NCI-H1436 (cell line): ENCODE data around the gene ITGA3.
A peak's percentile ranks its signal among the peaks of the same experiment; 100 is the strongest.

Experiments used
- DNase-seq: peaks from one replicate; lab custom pipeline; 2025; lab: John Stamatoyannopoulos, UW

ITGA3 gene

GRCh38 chr17:50055426-50056216 lies at the start of gene ITGA3:
ITGA3 (plus strand) TSS chr17:50056110; CDS start chr17:50056440, 330 bp downstream.
- DNase-seq, result peak; percentile 95

- no peak for DNase-seq
Observed at GRCh38 chr17:50009282-50009681, 46.6 kb upstream of the ITGA3 start.

- DNase-seq, result no peak
Observed at GRCh38 chr17:50013079-50013478, 42.8 kb upstream of the ITGA3 start.

GRCh38 chr17:50014471-50015088 lies 41.3 kb upstream of the ITGA3 start:
- no peak for DNase-seq

GRCh38 chr17:50015146-50015545 lies 40.8 kb upstream of the ITGA3 start:
- no peak for DNase-seq

- no peak for DNase-seq
Observed at GRCh38 chr17:50018909-50019308, 37.0 kb upstream of the ITGA3 start.

GRCh38 chr17:50020841-50021599 lies 34.9 kb upstream of the ITGA3 start:
- no peak for DNase-seq

- no peak for DNase-seq
Observed at GRCh38 chr17:50021681-50022370, 34.1 kb upstream of the ITGA3 start.

GRCh38 chr17:50022463-50023130 lies 33.3 kb upstream of the ITGA3 start:
- no peak for DNase-seq

- DNase-seq, result no peak
Observed at GRCh38 chr17:50023520-50023919, 32.4 kb upstream of the ITGA3 start.

- no peak for DNase-seq
Observed at GRCh38 chr17:50024808-50025207, 31.1 kb upstream of the ITGA3 start.

- DNase-seq, result no peak
Observed at GRCh38 chr17:50026046-50026675, 29.7 kb upstream of the ITGA3 start.

GRCh38 chr17:50026837-50027171 lies 29.1 kb upstream of the ITGA3 start:
- peak; percentile 77 for DNase-seq

- no peak for DNase-seq
Observed at GRCh38 chr17:50027172-50027880, 28.6 kb upstream of the ITGA3 start.

- no peak for DNase-seq
Observed at GRCh38 chr17:50027881-50028735, 27.8 kb upstream of the ITGA3 start.

- DNase-seq, result no peak
Observed at GRCh38 chr17:50028736-50029120, 27.2 kb upstream of the ITGA3 start.

GRCh38 chr17:50029185-50029584 lies 26.7 kb upstream of the ITGA3 start:
- DNase-seq, result no peak

GRCh38 chr17:50033316-50033715 lies 22.6 kb upstream of the ITGA3 start:
- no peak for DNase-seq

GRCh38 chr17:50034498-50035364 lies 21.2 kb upstream of the ITGA3 start:
- no peak for DNase-seq
